Eye (tissue), 1 donor: ENCODE measurements around the gene TSHZ3.

Experiments
- DNase-seq: peaks from one replicate; pipeline ENCODE4 v3.0.0-alpha.2; 2015

The TSHZ3 gene

DNA sequence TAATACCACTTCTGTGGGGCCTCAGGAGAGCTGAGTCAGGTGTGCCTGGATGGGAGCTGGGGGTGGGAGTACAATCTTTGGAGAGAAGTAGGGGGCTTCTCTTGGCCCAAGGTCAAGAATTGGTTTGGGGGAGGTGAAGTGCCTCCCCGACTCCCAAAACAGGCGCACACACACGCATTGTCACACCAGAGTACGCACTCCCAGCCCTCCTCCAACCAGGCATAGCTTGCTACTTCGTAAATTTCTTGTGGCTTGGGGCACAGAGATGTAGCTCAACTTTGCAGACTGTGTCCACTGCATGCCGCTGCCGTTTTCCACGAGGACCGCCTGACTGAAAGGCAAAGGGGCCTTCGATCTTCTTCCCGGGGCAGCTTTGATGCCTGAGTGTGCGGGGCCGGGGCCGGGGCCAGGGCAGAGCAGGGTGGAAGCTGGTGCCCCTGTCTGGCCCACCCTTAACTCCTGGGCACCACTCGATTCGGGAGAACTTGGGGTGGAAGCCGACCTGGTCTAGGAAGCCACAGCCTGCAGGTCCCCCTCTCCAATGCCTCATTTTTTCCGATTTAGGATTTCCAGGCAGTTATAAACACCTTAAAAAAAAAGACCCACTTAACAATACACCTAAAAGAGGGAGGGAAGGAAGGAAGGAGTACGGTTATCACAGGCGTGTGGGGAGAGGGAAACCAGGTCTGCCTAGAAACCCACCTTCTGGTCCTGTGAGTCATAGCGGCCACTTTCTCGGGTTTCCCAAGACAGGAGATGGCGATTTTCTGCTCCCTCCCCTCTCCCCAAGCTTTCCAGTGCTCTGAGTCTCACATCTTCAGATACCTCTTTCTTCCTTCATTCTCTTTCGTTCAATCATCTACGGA is 5.8 kb upstream of the TSHZ3 start:
- peak; percentile 69 for DNase-seq

DNA sequence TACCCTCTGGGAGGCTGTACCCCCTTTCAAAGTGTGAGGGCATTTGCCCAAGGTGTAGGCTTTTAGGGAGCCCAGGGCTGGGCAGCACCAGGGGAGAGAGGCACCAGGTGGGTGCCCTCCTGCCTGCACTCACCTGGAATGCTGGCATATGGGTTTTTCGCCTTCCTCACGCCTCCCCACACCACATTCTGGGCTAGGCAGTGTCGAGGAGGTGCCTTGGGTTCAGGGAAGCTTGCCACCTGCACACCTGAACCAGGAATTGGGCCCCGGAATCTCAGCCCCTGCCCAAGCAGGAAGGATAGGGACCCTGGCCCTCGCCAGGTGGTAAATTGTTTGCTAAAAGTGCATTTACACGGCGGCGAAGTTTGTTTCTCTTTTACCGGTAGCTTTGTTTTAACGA is 5.1 kb upstream of the TSHZ3 start:
- no peak for DNase-seq

DNA sequence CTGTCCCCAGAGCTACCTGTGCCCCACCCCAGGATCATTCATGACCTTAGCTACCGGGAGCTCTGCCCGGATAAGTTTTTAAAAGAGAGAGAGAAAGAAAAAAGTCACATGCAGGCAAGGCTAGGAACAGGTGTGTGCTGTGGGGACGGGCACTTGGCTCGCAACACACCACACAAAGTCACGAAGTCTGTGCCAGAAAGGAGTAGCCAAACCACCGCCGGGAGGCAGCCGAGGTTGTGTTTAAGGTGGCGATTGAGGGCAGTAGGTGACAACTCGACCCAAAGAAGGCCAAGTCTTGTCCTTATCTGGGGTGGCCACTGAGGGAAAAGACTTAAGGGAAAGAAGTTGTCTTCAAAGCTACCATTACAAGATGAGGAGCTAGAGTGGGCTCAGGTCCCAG is 4.6 kb upstream of the TSHZ3 start:
- DNase-seq = peak; percentile 57

DNA sequence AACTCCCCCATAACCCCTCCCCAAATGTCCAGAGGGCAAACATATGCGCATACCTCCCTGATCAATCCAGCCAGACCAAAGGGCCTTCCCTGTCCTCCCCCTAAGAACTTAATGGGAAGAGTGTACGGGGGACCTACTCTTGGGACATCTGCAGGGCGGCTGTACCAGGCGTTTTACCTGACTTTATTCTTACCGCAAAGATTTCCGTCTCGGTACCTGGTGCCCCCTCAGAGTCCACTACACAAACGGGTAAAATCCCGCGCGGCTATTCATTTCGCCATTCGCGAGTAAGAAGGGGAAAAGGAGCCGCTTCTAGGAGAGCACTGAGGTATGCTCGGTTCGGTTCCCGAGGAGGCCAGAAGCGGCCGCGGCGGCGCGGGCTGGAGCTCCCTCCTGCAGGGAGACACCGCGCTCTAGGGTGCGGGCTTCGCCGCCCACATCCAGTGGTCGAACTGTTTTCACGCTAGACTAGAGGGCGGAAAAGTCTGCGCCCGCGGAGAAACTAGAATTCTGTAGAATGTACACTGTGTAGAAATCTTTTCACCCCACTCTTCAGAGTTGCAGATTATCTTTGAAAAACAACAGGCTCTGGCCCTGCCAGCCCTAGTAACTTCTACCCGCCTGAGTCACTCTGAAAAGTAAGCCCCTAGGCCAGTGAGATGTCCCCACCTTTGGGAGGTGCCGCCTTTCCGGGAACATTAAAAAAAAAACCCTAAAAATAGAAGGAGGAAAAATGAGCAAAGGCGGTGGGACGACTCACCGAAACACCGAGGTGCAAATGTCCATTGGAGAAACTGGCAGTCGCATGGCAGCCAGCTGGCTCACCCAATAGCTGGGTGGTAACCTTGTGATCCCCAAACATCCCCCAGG is 3.8 kb upstream of the TSHZ3 start:
- DNase-seq = peak; percentile 52

DNA sequence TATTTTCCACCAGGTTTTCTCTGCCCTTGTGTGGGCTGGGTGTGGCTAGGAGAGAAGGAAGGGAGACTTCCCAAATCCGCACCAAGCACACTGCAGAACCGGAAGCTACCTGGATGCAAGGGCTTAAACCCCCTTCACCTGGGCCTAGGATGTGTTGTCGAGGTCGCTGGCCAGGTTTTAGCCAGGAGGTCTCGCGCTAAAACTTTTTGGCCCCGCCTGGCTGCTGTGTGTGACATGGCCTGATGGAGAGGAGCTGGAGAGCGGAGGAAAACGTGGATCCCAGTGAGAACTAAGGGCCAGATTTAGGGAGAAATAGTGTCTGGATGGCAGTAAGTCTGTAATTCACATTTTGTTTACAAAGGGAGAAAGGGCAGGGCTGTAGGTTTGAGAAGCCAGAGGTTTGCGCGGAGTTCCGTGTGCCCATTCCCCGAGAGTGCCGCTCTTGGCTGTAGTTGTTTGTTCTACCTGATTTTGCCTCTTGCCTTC is 3.1 kb upstream of the TSHZ3 start:
- peak; percentile 48 for DNase-seq

DNA sequence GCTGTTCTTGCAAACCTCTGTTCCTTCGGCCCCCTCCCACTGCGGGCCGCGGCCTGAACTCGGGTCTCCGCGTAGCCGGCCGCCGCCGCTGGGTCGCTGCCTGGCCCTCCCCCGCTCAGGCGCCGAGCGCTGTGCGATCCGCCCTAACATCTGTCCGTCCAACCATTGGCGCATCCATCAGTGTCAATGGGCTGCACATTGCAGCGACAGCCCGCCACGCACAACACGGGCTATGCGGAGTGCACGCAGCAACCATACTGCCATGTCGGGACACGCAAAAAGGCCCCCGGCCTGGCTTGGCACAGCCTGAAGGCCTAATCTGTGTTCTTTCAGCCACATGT is 2.6 kb upstream of the TSHZ3 start:
- peak; percentile 69 for DNase-seq

DNA sequence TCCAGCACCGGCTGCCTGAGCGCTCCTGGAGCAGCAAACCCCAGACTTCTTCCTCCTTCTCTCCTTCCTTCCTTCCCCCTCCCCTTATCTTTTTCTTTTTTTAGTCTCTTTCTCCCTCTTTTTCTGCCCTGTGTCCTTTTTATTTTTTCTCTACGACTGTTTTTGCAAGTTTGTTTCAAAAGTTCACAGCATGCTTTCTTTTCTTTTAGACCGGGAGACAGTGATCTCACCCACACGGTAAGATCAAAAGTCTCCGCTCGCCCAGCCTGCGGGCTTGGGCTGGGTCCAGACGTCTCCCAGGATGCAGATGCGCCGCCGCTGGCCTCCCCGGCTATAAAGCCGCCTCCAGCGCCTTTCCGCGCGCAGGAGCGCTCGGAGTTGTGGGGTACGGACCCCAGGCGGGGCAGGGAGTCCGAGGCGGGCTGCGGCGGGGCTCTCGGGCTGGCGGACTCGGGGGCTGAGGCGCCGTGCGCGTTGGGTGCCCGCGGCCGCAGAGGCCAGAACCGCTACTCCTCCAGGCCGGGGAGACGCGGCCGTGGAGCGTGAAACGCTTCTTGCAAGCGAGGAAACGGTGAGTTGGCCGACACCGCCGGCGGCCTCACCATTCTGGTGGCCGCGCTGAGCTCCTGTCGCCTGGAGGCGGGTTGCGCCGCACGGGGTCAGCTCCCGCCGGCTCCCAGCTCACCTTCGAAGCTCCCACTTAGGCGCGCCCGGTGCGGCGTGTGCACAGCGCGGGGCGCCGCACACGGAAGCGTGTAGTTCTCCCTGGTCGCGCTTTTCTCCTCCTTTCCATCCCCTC is 2.0 kb upstream of the TSHZ3 start:
- peak; percentile 79 for DNase-seq

DNA sequence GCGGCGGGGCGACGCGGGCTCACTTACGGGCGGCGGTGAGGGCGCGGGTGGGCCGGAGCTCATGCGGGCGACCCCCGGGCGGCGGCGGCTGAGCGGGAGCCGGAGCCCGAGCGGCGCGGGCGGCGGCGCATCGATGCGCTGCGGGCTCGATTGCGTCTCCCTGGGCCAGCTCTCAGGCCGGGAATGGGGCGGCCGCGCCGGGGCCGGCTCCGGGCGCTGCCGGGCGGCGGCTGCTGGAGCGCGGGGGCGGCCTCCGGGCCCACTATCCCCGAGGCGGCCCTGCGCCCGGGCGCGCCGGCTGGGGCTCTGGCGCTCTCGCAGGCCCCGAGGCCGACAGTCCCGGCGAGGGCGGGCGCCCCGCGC is 1.4 kb upstream of the TSHZ3 start:
- peak; percentile 83 for DNase-seq

DNA sequence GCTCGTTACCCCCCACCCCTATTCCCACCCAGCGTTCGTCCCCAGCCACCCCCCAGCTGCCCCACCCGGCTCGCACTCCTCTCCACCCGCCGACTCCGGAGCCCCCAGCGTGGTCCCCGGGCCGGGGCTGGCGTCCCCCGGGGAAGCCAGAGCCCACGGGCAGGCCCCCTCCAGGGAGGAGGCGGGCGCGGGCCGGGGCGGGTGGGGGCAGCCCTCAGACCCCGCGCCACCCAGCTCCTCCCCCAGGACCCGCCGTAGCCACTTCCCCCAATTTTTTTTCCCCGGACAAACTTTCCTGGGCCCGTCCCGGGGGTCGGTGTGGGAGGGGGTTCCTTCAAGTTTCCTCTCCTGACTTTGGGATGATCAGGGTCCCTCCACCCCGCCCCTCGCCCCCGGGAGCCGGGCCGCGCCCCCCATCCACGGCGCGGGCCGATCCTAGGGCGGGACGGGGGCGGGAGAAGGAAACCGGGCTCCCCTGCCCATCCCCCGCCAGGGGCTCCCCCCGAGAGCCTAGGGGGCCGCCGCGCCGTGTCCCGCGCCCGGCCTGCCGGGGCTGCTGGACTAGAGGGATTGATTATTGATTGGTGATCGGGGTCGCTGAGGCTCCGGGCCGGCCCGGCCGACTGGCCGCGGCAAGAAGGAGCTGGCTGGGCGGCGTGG is 927 bp upstream of the TSHZ3 start:
- DNase-seq = peak; percentile 68

DNA sequence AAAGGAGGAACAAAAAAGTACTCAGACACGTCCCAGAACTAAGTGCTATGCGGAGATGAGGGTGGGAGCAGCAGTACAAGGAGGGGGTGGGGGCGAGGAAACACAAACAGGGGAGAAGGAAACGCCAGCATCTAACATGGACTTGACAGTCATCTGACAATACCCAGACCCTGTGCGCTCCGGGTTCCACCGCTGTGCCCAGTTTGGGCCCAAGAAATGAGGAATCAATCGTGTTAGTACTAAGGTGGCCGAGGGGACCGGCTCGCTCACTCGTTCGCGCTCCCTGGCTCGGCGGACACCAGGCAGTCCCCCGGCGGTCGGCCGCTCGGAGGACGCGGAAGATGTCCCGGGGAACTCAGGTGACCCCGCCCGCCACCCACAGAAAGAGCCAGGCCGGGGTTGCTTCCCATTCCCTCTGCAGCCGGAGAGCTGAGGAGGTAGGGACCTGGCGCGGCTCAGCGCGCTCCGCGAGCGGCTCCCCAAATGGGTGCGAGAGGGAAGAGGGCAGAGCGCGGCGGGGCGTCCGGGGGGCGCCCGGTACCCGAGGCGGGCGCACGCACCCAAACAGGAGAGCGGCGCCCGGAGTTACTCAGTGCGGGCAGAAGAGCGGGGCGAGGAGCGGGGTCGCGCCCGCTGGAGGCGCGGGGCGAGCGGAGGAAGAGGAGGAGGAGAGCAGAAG is 616 bp downstream of the TSHZ3 start:
- peak; percentile 60 for DNase-seq

DNA sequence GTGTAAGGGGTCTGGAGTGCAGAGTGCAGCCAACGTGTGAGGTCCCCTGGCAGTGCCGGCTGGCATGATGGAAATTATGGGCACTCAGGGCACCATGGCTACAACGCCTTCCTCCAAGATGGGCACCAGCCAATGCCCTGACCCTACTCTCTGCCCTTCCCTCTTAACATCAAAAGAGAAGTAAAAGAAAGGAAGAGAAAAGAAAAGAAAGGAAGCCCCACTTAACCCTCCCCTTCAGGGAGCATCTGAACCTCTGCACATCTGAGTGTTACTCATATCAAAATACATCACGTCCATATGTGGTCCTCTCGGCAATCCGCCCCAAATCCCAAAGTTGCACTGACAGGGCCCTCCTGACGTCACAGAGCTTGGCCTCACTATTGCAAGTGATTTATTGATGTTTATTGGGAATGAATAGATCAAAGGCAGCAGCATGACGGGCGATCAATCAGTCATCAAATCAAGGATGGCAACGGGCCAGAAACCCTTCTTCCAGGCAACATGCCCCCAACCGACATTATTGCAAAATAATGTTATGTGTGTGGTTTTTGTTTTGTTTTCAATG is 1.3 kb downstream of the TSHZ3 start:
- peak; percentile 55 for DNase-seq

DNA sequence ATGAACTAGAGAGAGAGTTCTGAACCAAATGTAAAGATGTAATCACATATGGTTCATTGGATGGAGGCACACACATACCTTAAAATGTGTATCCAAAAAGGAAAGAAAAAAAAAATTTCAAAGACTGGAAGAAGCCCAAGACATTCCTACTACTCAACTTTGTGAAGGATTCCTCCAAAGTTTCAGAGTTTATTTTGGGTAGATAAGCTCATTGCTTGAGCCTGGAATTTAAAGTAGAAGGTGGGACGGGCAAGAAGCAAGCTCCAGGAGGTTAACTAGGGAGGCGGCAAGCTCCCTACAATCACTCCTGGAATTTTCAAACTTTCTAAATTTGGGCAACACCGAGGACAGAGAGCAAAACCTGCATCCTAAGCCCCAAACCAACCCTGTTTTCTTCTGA is 1.9 kb downstream of the TSHZ3 start:
- DNase-seq = no peak

DNA sequence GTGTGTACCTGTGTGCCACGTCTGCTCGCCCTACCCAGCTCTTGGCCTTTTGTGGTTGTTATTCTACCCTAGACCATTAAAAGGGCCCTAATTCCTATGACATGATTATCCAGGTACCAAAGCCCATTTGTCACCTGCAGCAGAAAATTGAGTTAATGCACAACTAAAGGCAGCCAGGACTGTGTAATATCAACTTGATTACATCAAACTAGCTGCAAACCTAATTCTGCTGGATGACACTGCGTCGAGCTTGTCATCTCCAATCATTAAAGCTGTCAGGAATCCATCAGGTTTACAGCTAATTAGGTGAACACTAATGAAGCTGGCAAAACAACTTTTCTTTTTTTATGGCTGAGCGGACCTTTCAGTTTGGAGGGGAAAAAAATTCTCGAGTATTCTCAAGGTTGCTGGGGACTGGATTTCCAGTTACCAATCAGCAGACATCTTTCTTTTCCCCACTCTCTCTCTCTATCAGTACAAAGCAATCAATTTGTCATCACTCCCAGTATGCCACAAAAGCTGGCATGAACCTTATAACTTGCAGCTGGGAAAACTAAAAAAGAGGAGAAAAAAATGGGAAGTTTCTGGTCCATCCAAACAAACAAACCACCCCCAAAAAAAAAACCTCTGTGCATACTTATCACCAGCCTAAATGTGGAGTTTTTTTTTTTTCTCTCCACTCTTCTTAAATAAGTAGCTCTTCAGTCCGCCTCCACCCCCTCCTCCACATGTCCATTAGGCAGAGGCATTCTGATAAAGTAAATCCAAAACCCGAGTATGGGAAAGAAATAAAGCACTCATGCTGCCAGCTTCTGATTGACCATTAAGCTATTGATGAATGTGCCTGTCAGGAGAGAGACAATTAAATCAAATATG is 2.8 kb downstream of the TSHZ3 start:
- DNase-seq = peak; percentile 64

DNA sequence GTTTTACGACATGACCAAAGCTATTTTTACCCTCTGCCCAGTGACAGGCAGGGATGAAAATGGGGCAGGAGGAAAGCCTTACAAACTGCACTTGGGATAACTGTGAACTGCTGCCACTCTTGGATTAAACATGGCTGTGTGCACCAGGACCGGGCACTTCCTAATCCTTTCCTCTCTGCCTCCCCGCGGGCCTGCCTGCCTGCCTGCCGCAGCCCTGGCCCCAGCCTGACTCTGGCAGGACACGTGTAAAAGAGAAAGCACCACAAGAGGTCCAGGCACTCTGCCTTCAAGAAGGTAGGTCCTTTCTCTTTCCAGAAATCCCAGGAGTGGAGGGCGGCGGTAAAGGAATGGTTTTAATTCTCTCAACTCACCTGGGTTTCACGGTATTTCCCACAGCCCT is 4.8 kb downstream of the TSHZ3 start:
- peak; percentile 43 for DNase-seq

DNA sequence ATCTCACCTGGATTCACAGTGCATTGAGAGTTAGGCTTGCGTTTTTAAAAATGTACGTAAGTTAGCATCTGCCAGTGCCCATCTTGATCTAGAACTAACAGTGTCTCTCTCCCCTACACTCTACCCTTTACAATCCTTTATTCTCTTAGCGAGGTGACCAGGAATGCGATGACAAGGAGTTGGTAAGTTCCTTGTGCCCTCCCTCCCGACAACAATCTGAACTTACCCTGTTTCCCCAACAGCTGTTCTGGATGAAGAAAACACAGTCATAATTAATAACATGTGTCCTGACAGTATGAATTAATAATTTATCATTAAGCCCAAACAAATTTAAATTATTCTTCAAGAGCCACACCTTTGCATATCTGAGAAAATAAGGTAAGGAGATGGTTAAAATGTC is 6.3 kb downstream of the TSHZ3 start:
- no peak for DNase-seq

DNA sequence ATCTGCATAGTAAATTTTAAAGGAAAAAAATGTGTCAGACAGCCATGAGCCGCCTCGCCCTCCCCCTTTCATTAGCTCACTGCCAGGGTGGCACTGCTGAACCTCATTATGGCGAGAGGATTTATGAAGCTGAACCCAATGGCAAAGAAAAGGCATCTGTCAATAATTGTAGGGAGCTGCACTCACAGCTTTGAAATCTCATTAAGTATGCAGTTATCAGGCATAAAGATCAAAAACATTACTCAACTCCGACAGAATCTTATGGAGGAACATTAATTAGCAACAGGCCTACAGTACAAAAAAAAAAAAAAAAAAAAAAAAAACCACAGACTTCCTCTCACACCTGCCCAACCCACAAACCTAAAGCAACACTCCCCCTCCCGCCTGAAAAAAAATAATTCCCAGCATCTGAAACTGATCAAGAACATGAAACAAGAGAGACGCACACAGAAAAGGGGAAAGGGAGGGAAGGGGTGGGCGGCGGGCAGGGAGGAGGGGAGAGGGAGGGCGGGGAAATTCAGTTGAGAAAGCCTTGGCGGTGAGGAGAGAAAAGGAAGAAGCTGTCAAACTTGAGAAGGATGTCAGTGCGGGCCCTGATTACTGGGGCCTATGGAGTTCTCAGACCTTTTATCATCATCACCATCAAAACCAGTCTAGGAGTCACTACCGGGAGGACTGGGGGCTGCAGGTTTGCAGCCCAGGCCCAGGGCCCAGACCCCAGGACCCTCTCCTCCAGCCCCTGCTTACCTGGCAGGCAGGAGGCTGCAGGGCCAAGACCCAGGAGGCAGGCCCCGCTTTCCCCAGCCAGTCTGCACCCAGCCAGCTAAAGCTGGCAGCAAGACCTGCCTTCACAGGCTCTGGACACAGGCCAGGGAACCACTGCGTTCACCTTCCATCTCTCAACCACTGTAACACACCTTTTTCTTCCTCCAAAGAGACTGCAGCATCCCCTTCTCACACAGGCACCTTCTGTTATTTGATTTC is 8.9 kb downstream of the TSHZ3 start:
- DNase-seq = peak; percentile 83

DNA sequence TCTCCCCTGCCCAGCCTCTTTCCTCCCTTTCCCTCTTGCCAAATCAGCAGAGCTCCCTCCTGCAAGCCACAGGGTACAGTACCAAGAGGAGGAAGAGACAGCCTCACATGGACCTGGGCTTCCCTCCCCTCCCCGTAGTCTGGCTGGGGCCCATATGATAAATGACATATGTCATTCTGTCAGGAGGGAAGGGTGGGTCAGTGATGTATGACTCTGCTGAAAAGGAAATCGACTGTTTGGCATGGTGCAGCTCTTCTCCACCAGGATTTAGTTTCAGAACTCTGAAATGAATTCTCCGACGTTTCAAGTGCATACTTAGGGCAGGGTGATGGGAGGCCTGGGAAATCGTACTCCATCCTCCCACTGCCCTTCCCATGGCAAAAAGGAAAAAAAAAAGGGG is 9.8 kb downstream of the TSHZ3 start:
- DNase-seq = peak; percentile 34

DNA sequence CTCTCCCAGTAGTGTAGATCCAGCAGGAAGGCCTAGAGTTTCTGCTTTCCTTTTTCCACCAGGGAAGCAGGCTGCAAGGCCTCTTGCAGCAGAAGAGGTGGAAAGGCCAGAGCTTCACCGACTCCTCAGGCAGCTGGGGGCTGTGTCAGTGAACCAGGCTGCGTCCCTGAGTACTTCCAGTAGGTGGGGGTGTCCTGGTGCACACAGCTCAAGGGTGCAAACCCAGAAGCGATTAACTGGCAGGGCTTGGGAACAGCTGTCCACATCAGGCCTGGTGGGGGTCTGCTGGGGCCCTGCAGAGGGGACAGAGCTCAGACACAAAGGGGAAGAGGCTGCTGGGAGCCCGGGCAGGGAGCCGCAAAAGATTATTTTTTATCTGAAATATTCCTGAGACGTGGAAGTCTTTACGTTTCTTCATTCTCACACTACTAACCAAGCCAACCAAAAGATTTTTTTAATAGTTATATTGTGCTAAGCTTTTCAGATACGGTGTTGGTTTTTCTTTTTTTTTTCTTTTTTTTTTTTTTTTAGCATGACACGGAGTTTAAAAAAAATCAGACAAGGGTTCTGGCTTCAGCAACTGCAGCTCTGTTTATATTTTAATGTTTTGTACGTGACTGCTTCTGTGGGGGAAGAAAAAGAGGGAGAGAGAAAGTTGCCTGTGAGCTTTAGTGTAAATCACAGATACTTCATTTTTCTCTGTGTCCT is 11.0 kb downstream of the TSHZ3 start:
- peak; percentile 89 for DNase-seq
